Activated CD8-positive, alpha-beta memory T cell treated with anti-CD3 and anti-CD28 coated beads, Interleukin-2, amount 50 U/mL, for 1 hour (primary cell): ENCODE data around the gene GATA5.

Experiments
- DNase-seq: peaks from one replicate; pipeline ENCODE4 v3.0.0-alpha.2; 2020; ENCODE audit errors: extremely low read depth

GATA5 gene

DNA sequence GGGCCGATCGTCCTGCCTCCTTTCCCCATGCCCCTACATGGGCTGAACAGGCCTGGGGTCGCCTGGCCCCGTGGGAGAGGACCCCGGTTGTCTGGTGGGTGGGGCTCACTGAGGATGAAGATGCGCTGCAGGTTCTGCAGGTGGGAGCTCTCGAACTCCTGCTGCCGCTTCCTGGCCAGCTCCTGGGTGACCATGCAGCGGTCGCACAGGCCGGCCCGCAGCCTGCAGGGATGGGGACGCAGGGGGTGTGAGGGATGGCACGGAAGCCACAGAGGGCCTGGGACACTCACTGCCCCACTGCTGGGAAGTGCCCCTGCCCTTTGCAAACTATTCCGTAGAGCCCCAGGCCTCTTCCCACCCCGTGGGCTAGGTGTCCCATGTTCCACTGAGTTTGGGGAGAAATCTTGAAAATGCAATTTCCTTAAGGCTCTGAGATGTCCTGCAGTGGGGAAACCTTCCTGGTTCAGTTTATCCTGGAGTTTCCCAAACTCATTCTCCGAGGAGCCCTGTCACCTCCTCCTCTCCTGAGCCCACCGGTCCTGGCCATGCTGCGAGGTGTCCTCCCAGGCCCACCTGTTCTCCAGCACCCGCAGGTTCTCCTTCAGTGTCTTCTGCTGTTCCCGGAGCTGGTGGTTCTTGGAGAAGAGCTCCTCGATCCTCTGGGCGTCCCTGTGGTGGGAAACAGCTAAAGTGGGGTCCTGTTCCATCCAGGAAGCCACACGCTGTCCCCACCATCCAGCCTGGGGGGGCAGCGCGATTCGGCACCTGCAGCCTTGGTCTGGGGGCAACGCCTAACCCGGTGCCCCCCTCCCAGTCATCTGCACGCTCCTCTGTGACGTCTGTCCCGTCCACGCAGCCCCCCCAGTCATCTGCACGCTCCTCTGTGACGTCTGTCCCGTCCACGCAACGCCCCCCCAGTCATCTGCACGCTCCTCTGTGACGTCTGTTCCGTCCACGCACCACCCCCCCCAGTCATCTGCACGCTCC is 58.9 kb downstream of the GATA5 start:
- DNase-seq = no peak

DNA sequence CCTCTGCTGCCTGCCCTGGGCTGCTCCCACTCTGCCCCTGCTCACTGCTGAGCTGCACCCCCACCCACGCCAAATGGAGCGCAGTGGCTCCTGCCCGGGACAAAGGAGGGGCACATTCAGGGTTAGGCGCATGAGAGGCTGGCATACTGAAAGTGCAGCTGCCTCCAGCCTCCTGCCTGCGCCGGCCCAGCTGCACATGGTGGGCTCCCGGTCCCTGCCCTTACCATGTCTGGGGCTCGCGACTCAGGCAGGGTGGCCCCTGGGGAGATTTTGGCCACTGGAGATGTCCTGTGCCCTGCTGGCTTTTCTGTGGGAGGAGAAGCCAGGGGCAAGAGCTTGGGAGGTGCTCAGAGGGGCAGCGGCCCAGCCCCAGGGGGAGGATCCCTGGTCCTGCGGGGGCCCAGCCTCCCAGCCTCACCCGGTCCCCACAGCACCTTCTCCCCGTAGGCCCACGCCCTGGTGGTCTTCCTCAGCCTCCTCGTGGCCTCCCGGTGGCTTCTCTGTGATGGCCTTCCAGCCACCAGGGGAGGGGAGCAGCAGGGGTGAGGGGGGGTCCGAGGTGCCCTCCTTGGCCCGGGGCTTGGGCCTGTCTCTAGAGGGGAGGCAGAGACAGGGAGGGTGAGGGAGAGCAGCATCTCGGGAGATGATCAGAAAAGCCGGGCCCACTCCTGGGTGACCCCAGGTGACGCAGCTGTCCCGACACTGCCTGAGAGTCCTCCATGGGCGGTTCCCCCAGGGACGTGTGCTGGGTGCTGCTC is 60.3 kb downstream of the GATA5 start:
- DNase-seq = no peak

GRCh38 chr20:62413896-62414481 is 61.8 kb downstream of the GATA5 start:
- DNase-seq = no peak
